HG03442 (cell line): ENCODE measurements around the gene RPL28.
"Not testable (repeated sequence)": the region's sequence is repeated elsewhere in the genome, so short reads cannot be mapped to it uniquely, and the experiment has no call there.

Experiments used
- ATAC-seq: cut with Tn5 transposase; IDR thresholded peaks from one replicate; pipeline ENCODE4 v1.9.1; 2021; ENCODE audit warnings: mild to moderate bottlenecking, moderate library complexity; ENCODE audit not compliant: unreplicated experiment

RPL28 gene

GRCh38 chr19:55421281-55421680 lies 35.5 kb downstream of the RPL28 start:
- not testable (repeated sequence) for ATAC-seq

GRCh38 chr19:55423225-55424005 lies 37.7 kb downstream of the RPL28 start:
- ATAC-seq: no peak

DNA sequence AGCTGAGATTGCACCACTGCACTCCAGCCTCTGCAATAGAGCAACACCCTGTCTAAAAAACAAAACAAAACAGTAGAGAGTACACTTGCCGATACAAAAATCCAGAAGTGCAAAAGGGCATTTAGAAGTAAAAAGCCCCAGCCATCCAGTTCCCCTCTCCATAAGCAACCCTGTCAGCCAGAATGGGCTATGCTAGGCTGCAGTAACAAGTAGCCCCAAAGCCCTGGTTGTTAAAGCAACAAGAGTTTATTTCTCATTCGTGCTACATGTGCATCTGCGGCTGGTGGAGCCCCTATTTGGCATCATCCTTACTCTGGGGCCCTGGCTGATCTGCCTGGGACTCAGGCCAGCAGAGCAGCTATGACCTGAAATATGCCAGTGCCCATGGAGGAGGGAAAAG lies 38.8 kb downstream of the RPL28 start:
- ATAC-seq: no peak

DNA sequence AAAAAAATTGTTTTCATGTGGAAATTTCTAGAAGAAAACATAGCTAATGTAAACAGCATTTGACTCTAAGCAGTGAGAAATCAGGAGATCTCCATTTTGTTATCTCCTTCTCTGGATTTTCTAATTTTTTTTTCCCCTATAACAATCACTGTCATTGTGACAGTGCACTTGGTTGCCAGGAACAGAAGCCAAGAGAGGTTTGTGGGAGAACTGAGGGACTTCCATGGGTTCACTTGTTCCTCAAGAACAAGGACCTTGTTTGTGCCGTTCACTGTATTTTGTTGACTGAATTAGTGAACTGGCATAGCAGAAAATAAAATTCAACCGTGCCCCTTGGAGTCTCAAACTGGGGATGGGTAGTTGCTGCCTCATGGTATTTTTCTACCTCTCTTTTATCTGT lies 40.3 kb downstream of the RPL28 start:
- ATAC-seq: no peak

GRCh38 chr19:55431183-55431582 lies 45.5 kb downstream of the RPL28 start:
- no peak for ATAC-seq

DNA sequence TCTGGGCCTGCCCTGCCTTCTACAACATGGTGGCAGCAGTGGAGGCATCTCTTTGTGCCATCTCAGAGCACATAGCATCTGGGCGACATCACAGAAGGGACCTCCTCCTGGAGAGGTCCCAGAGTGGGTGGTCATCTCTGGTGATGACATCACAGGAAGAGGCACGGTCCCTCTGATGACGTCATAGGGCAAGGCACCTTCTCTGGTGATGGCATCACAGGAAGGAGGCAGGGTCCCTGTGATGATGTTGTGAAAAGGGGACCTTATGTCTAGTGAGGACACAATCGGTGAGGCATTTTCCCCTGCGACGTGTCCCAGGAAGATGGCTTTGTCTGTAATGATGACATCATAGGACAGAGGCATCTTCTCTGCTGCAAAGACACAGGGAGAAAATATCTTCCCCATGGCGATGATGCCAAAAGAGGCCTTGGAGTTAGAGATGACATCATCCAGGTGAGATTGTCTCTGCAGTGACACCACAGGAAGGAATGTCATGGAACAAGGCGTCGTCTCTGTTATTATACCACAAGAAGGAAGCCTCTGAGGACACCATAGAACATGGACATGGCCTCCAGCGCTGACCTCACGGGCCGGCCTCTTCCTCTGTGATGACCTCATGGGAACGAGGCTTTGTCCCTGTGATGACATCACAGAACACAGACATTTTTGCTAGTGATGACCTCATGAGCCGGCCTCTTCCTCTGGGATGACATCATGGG lies 46.7 kb downstream of the RPL28 start:
- ATAC-seq: no peak

- ATAC-seq: no peak
These were observed 47.6 kb downstream of the RPL28 start for GRCh38 chr19:55433292-55433691.

- ATAC-seq: no peak
These were observed 48.7 kb downstream of the RPL28 start for GRCh38 chr19:55434356-55434919.

GRCh38 chr19:55435020-55435419 lies 49.3 kb downstream of the RPL28 start:
- ATAC-seq: no peak

DNA sequence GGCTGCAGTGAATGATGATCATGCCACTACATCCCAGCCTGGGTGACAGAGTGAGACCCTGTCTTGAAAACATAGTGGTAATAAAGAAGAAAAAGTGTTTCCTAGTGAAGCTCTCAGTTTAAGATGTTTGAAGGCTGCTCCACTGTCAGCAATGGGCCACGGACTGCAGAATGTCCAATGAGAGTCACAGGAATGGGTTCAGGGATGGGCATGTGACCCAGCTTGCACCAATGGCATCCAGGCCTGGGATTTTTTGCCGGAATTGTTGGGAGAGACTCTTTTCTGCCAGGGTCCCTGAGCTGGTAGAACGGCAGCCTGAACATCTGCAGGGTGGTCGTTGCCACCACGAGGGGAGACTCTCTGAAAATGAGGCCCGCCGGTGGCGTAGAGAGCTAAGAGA lies 51.1 kb downstream of the RPL28 start:
- no peak for ATAC-seq

DNA sequence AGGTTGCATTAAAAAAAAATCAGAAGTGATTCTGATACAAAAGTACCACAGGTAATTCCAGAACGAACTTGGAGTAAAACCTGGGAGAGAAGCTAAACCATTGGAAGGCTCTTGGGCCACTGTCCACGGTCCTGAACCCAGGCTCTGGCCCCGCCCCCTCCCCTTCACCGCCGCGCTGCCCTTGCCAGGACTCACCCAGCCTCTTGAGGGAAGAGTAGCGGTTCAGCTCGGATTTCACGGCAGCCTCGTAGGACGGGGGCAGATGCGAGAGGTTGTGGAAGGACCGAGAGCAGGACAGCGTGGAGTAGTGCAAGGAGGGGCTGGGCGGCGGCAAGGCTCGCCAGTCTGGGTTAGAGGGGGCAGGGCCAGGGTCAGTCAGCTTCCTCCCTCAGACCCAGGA lies 51.7 kb downstream of the RPL28 start:
- no peak for ATAC-seq

DNA sequence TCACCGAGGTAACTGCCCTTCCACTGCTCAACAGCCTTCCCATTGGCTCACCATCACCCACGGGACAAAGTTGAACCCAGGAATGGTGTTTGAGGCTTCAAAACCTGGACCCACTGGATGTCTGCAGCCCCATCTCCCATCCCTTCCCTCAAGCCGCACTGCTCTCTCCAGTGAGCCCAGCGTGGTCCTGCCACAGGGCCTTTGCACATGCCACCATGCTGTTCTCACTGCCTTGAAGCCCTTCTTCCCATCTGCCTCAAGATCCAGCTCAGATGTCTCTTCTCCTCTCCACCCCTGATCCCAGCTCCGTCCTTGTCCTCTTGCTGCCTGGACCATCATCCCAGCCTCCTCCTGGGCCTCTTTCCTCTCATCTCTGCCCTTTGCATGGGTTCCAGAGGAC lies 53.3 kb downstream of the RPL28 start:
- no peak for ATAC-seq

DNA sequence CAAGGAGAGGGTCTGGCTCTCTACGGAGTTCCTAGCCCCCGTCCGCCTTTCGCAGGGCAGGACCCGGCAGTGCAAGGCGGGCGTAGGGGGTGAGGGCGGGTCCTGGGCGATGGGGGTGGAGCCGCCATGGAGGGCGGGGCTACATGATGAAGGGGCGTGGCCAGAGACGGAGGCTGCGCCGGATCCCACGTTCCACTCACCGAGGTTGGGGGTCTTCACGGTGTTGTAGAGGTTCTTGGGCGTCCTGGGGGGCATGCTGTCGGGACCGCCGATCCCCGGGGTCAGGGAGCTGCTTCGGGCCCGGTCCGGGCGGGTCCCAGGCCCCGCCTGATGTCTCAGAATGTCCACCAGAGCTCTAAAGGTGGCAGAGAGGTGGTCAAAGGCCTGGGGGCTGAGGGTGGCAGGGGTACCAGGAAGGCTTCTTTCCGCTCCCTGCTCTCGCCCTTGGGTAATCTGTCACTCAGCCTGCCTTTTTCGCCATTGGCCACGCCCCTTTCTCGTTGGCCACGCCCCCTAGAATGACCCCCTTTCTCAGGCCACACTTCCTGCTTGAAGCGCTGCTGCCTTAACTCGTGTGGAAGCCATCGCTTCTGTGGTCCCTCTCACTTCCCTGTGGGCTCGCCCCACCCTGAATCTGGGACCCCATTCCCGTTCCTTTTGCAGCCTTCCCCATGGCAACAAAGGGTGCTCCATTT lies 54.8 kb downstream of the RPL28 start:
- ATAC-seq: no peak

- no peak for ATAC-seq
These were observed 55.6 kb downstream of the RPL28 start for GRCh38 chr19:55441319-55441691.

DNA sequence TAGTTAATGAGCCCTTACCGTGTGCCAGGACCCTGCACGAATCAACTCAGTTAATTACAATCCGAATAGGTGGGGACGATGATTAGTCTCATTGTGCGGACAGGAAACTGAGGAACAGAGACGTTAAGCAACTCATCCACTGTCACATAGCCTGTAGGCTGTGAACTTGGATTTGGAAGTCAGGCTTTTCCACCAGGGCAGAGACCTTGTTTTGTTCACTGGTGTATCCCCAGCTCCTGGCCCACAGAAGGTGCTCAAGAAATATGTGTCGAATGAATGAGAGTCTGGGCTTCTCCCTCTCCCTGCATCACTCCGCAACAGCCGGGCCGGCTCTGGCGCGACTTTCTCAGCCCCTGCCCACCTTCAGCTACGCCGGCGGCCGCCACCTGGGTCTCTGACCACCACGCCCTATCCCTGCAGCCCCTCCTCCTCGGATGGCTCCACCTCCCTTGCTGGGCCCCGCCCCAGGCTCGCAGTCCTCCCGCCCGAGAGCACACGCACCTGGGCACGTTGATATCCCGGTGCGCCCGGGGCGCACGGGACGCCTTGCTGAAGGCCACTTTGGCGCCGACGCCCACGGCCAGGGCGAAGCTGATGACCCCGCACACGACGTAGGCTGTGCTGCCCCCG lies 56.1 kb downstream of the RPL28 start:
- no peak for ATAC-seq

DNA sequence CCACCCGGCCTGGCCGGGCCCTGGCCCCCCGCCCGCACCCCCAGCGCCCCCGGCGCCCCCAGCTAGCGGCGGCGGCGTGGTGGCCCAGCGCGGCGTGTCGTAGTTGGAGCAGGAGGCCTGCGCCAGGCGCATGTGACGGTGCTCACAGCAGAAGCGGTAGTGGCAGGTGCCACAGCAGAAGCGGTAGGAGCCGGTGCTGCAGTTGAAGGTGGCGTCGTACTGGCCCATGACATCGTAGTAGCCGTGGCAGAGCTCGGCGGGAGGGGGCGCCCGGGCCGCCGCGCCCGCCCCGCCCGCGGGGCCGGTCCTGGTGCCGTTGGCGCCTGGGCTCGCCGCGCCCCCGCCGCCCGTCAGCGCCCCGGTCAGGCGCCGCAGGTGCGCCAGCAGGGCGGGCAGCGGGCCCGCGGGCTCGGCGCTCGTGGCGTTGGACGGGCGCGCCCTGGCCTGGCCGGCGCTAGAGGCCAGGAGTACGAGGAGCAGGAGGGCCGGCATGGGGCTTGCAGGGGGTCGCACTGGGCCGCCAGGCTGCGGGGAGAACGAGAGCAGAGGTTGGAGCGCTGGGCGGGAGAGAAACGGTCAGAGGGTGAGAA lies 56.7 kb downstream of the RPL28 start:
- no peak for ATAC-seq

DNA sequence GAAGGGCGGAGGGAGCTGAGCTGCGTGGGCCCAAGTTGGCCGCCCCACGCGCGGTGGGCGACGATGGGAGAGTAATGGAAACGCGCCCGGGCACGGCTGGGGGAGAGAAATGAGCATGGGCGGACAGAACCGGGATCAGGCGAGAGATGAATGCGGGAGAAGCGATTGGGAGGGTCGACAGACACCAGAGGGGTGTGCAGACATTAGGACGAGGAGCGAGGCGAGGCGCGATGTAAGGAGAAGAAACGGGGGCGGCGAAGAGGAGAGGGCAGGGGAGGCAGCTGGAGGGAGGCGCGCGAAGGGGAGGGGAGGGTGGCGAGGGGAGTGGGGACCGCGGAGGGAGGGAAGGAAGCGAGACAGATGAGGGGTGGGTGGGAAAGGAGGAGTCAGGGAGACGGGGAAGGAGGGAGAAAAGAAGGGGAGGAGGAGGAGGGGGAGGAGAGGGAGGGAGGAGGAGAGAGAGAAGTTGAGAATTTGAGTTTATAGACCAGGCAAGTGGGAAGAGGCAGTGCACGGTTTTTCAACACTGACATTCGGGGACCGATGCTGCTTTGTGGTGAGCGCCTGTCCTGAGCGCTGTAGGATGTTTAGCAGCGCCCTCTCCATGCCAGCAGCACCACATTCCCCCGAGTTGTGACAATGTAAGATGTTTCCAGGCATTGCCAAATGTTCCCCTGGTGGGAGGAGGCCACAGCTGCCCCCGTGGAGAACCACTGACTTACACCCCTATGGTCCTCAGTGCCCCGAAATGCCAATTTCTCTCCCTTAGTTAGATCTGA lies 57.5 kb downstream of the RPL28 start, which contains the start of gene SHISA7:
Gene SHISA7 (minus strand): TSS at position 256 of the 779 bp plus-strand sequence. CDS start 437 bp downstream, outside the sequence.
- no peak for ATAC-seq

DNA sequence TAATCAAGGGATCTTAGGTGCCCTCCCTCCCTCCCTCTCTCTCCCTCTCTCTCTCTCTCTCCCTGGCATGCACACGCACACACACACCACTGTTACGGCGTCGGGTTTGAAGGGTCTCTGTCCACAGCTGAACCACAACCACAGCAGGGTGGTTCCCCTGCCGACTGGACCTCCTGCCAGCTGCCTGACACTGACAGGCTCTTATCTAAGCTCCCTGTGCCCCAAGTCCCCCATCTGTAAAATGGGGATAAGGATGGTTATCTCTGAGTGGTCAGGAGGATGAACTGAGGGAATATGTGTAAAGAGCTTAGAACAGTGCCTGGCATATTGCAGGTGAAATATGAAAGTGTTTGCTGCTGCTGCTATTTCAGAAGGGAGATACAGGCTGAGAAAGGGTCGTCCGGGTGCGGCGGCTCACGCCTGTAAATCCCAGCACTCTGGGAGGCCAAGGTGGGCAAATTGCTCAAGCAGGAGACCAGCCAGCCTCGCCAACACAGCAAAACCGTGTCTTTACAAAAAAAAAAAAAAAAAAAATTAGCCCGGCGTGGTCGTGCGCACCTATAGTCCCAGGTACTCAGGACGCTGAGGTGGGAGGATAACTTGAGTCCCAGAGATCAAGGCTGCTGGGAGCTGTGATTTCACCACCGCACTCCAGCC lies 58.2 kb downstream of the RPL28 start:
- no peak for ATAC-seq

DNA sequence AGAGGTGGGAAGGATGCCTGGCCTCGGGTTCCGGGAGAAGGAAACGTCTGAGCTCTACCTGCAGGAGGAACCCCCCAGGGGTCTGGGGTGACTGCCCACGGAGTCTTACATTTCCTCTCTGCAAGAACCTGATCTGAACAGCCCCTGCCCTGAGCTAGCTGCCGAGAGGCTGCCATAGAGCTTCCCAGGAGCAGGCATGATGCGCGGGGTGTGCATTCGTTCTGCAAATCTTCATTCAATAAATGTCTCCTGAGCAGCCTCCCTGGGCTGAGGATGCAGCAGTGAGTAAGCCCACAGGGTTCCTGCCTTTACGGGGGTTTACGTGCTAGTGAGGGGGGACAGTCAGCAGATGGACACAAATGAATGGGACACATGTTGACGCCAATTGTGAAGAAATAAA lies 58.9 kb downstream of the RPL28 start:
- ATAC-seq: no peak
